SU-DHL-6 (cell line): ENCODE data around the gene CCN2.

Source experiments
- CTCF ChIP-seq: fragments of 200-600 bp; sonication (generic); IDR thresholded peaks from one replicate; pipeline ENCODE4 v1.5.1; 2017; ENCODE audit warnings: antibody characterized with exemption, mild to moderate bottlenecking, low read length, moderate library complexity; ENCODE audit not compliant: insufficient read depth, poor library complexity, severe bottlenecking
- EZH2phosphoT487 ChIP-seq: fragments of 200-600 bp; sonication (generic), shearing (Covaris generic); conservative IDR thresholded peaks from 2 replicates; pipeline ENCODE4 v1.6.1; 2018; ENCODE audit warnings: mild to moderate bottlenecking, antibody characterized with exemption, low read length, moderate library complexity, mixed read lengths

DNA sequence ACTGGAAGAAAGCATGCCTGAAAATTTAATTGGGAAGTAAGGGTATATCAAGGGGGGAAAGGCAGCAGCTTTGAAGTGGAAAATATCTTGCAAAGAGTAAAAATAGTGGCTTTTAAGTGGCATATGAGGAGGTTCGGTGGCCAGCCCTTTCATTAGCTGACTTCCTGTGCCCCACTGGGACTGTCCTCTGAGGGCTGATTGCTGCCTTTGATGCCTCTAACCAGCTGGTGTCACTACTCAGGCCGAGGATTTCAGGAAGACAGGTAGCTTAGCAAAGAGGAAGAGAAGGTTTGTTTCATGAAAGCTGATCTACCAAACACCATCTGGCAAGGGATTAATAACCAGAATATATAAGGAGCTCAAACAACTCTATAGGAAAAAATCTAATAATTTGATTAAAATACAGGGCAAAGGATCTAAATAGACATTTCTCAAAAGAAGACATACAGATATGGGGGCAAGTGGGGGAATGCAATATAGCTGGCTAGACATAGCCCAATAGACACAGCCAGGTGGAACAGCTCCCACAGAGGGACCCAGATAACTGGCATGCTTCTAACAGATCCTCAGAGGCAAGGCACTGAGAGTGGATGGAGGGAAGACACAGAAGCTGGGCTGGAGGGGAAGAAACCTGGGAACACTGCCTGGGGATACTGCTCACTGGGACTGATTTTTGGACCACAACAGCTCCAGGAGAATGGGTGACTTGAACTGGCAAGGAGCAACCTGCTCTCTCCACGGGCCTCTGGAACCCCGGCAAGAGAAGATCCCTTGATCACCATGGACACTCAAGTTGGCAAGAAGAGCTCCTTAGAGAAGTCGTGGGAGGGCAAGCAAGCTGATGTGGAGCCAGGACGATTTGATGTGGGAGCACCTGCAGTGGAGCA, 33.2 kb downstream of the CCN2 start:
- no peak for TF ChIP-seq CTCF
- no peak for TF ChIP-seq EZH2phosphoT487
